ENCODE data around the gene CDK5. TPM values are rescaled to one million over a fixed set of nuclear protein-coding genes. Genes with fewer than 3 reads are reported as not detected.
A peak's percentile ranks its signal among the peaks of the same experiment; 100 is the strongest.

The CDK5 gene
- total and polyA plus RNA-seq, 2 of the 13 experiments (the other 11 are each of a cell fraction or from before 2014, with no cell fraction given): 16.4 to 21.3 TPM

DNA sequence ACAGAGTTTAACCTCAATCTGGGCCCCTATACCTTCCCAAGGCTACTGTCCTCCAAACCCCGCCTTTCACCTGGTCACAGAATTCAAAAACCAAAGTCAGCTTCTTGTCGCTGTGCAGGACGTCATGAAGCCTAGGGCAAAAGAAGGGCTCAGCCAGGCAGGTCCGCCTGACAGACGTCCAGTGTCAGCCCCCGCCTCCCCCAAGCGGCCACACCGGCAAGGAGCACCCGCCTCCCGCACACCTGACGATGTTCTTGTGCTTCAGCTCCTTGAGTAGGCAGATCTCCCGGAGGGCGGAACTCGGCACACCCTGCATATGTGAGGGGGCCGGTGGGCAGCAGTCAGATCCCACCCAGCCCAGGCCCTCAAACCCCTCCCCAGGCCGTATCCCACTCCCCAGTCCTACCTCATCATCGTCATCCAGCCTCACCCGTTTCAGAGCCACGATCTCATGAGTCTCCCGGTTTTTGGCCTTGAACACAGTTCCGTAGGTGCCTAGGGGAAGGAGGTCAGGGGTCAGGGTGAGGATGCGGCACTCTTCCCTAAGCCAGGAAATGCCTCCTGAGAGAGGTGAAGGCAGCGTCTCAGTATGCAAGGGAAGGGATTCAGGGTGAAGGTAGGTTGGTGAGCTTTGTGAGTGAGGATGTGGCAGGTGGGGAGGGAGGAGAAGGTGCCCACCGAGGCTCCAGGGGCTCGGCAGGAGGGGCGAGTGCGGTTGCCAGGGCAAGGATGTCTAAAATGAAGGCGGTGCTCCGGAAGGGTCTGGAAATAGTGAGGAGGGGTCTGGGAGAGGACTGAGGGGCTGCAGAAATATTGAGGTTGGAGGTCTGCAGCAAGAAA, 811 bp downstream of the CDK5 start:
- no TSS peak for BruUV-seq (replicated peaks)
- Histone ChIP-seq H3K9me3 (ENCODE audit: low read length) (no peaks in the 10 kb centered on the region), H3K4me3 (replicated peaks in 1 of 3; ENCODE audit: insufficient read depth in 1 of 3, low read depth in 2 of 3, low read length in 3 of 3) (peak overlapping the region; percentile 75 to 90 (median 76)), H3K27ac (ENCODE audit: extremely low read length, insufficient read depth, low read length) (no peak overlapping the region), H3K27me3 (ENCODE audit: control insufficient read depth in 1 of 2, insufficient read depth in 2 of 2, low read length in 2 of 2) (no peaks in the 10 kb centered on the region; a peak in 1 of 5 replicates), H3K4me2 (ENCODE audit: low read depth, low read length) (peak overlapping the region; percentile 99), H2AFZ (ENCODE audit: low read length) (no peak overlapping the region), H4K20me1 (ENCODE audit: insufficient read depth, low read length) (no peaks in the 10 kb centered on the region), H3K4me1 (ENCODE audit: insufficient read depth, low read length) (peaks cover 38% of the 10 kb centered on the region), H3K9ac (ENCODE audit: insufficient read depth, low read depth, low read length) (peak overlapping the region; percentile 72), H3K79me2 (ENCODE audit: insufficient read depth, low read length) (peaks cover 14% of the 10 kb centered on the region), H3K36me3 (replicated peaks in 1 of 2; ENCODE audit: control insufficient read depth in 1 of 2, insufficient read depth in 2 of 2, low read length in 2 of 2) (0 out of 5 replicates have a peak, but pooled peaks cover 0 to 2% of the 10 kb centered on the region in 2 experiments)
- POLR2A ChIA-PET: interaction anchor here (1.3 to 1.8 kb wide), 2 partner anchors 28 to 48 kb away, joined by 4 to 6 read pairs; partner anchors contain the start of gene ABCB8
- 10% methylated on average over 15 of the region's 29 CpGs for WGBS (ENCODE audit: low lambda C conversion rate)
- FAIRE-seq: no peak
- in situ Hi-C loops (cut with HindIII; ENCODE audit: extremely low pct_ligation_motif_present, low pct_unique_long_range_greater_than_20kb): no loop called here
- TF ChIP-seq ZNF530 (CRISPR knock-in tag; IDR thresholded peaks at IDR 0.05; ENCODE audit: low read depth): no peak
- no peak for TF ChIP-seq ZNF343 (CRISPR knock-in tag; IDR thresholded peaks at IDR 0.05)
- TF ChIP-seq, protein P1, sequence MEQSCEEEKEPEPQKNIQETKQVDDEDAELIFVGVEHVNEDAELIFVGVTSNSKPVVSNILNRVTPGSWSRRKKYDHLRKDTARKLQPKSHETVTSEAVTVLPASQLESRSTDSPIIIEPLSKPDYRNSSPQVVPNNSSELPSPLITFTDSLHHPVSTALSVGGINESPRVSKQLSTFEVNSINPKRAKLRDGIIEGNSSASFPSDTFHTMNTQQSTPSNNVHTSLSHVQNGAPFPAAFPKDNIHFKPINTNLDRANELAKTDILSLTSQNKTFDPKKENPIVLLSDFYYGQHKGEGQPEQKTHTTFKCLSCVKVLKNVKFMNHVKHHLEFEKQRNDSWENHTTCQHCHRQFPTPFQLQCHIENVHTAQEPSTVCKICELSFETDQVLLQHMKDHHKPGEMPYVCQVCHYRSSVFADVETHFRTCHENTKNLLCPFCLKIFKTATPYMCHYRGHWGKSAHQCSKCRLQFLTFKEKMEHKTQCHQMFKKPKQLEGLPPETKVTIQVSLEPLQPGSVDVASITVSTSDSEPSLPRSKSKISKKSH (CRISPR knock-in tag; IDR thresholded peaks at IDR 0.05; ENCODE audit: borderline replicate concordance): peak; percentile 13; the same call in 1 of the 2 replicates
- 0 out of 2 replicates have a peak, but pooled peaks have one; percentile 5 for TF ChIP-seq MEF2D (CRISPR knock-in tag; IDR thresholded peaks at IDR 0.05)
- peak; percentile 47; the same call in 1 of the 2 replicates for TF ChIP-seq NR2C2 (CRISPR knock-in tag; IDR thresholded peaks at IDR 0.05; ENCODE audit: borderline replicate concordance)
- TF ChIP-seq ZNF605 (CRISPR knock-in tag; IDR thresholded peaks at IDR 0.05): no peak
- no peak for TF ChIP-seq SIN3B (IDR thresholded peaks at IDR 0.05; ENCODE audit: low read length)
- TF ChIP-seq ZNF274 (CRISPR knock-in tag; IDR thresholded peaks at IDR 0.05): 0 out of 2 replicates have a peak, but pooled peaks have one; percentile 18
- TF ChIP-seq, protein P2, sequence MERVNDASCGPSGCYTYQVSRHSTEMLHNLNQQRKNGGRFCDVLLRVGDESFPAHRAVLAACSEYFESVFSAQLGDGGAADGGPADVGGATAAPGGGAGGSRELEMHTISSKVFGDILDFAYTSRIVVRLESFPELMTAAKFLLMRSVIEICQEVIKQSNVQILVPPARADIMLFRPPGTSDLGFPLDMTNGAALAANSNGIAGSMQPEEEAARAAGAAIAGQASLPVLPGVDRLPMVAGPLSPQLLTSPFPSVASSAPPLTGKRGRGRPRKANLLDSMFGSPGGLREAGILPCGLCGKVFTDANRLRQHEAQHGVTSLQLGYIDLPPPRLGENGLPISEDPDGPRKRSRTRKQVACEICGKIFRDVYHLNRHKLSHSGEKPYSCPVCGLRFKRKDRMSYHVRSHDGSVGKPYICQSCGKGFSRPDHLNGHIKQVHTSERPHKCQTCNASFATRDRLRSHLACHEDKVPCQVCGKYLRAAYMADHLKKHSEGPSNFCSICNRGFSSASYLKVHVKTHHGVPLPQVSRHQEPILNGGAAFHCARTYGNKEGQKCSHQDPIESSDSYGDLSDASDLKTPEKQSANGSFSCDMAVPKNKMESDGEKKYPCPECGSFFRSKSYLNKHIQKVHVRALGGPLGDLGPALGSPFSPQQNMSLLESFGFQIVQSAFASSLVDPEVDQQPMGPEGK (CRISPR knock-in tag; IDR thresholded peaks at IDR 0.05): 0 out of 2 replicates have a peak, but pooled peaks have one; percentile 31
- TF ChIP-seq ZNF644 (CRISPR knock-in tag; IDR thresholded peaks at IDR 0.05; ENCODE audit: low read depth): no peak
- TF ChIP-seq, protein P3, sequence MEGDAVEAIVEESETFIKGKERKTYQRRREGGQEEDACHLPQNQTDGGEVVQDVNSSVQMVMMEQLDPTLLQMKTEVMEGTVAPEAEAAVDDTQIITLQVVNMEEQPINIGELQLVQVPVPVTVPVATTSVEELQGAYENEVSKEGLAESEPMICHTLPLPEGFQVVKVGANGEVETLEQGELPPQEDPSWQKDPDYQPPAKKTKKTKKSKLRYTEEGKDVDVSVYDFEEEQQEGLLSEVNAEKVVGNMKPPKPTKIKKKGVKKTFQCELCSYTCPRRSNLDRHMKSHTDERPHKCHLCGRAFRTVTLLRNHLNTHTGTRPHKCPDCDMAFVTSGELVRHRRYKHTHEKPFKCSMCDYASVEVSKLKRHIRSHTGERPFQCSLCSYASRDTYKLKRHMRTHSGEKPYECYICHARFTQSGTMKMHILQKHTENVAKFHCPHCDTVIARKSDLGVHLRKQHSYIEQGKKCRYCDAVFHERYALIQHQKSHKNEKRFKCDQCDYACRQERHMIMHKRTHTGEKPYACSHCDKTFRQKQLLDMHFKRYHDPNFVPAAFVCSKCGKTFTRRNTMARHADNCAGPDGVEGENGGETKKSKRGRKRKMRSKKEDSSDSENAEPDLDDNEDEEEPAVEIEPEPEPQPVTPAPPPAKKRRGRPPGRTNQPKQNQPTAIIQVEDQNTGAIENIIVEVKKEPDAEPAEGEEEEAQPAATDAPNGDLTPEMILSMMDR (CRISPR knock-in tag; IDR thresholded peaks at IDR 0.05): peak; percentile 52; the same call in 1 of the 2 replicates
- TF ChIP-seq ZNF136 (CRISPR knock-in tag; IDR thresholded peaks at IDR 0.05; ENCODE audit: low read depth): no peak
- TF ChIP-seq ZNF234 (CRISPR knock-in tag; conservative IDR thresholded peaks at IDR 0.05): 0 out of 2 replicates have a peak, but pooled peaks have one; percentile 57
- TF ChIP-seq ZNF572 (CRISPR knock-in tag; IDR thresholded peaks at IDR 0.05): peak; percentile 29; the same call in 1 of the 2 replicates
- TF ChIP-seq NR2F6 (IDR thresholded peaks at IDR 0.05): peak; percentile 41
- no peak for TF ChIP-seq NR2F6 (CRISPR knock-in tag; IDR thresholded peaks at IDR 0.05)
- peak; percentile 10; the same call in 1 of the 2 replicates for TF ChIP-seq MYC (CRISPR knock-in tag; IDR thresholded peaks at IDR 0.05; ENCODE audit: borderline replicate concordance)
- peak; percentile 27; the same call in 1 of the 2 replicates for TF ChIP-seq STAG1 (CRISPR knock-in tag; IDR thresholded peaks at IDR 0.05)
- no peak for ATAC-seq
- intact Hi-C loops (cut with micrococcal nuclease; ENCODE audit: unreplicated experiment): no loop called here
- CTCF ChIA-PET (ENCODE audit: low intra/inter-chr PET ratio, low total read pairs): interaction anchor here (0.7 kb wide), 1 partner anchor 29 kb away, joined by 3 read pairs; the partner anchor contains the start of gene ABCB8
- no peak for DNase-seq (ENCODE audit: low spot score)

Measured in HepG2 (cell line).